NCI-H1417 (cell line): Measurements from ENCODE around the gene ARID4A.
A peak's percentile ranks its signal among the peaks of the same experiment; 100 is the strongest.
"Not testable (repeated sequence)": the region's sequence is repeated elsewhere in the genome, so short reads cannot be mapped to it uniquely, and the experiment has no call there.

Experiments used
- DNase-seq, 3 experiments: peaks; one replicate each; lab custom pipeline; 2025; lab: John Stamatoyannopoulos, UW

Gene ARID4A

GRCh38 chr14:58298477-58299400 lies at the start of gene ARID4A:
TSS of gene ARID4A (plus strand) at chr14:58298555. CDS start at chr14:58299855, 1,300 bp downstream.
- peak in 2 of 3 experiments; percentile 51 to 65 for DNase-seq

- no peak for DNase-seq
Observed at GRCh38 chr14:58249611-58250010, 48.7 kb upstream of the ARID4A start.

- DNase-seq, result no peak
Observed at GRCh38 chr14:58258156-58258555, 40.2 kb upstream of the ARID4A start.

- DNase-seq, result not testable (repeated sequence)
Observed at GRCh38 chr14:58262005-58262404, 36.4 kb upstream of the ARID4A start.

- no peak for DNase-seq
Observed at GRCh38 chr14:58265401-58265800, 33.0 kb upstream of the ARID4A start.

- DNase-seq, result no peak
Observed at GRCh38 chr14:58270628-58271027, 27.7 kb upstream of the ARID4A start.

GRCh38 chr14:58272588-58273372 lies 25.6 kb upstream of the ARID4A start:
- peak in 1 of 3 experiments; percentile 13 for DNase-seq

GRCh38 chr14:58274881-58275280 lies 23.5 kb upstream of the ARID4A start:
- no peak for DNase-seq

- no peak for DNase-seq
Observed at GRCh38 chr14:58275527-58276190, 22.7 kb upstream of the ARID4A start.

- no peak for DNase-seq
Observed at GRCh38 chr14:58276208-58276607, 22.1 kb upstream of the ARID4A start.

GRCh38 chr14:58278177-58278576 lies 20.2 kb upstream of the ARID4A start:
- DNase-seq, result no peak

- DNase-seq, result no peak
Observed at GRCh38 chr14:58280954-58281787, 17.2 kb upstream of the ARID4A start.

GRCh38 chr14:58281969-58282368 lies 16.4 kb upstream of the ARID4A start:
- no peak for DNase-seq

- DNase-seq, result no peak
Observed at GRCh38 chr14:58282925-58283593, 15.3 kb upstream of the ARID4A start.

- DNase-seq, result no peak
Observed at GRCh38 chr14:58283730-58284129, 14.6 kb upstream of the ARID4A start.

- no peak for DNase-seq
Observed at GRCh38 chr14:58285132-58285531, 13.2 kb upstream of the ARID4A start.

GRCh38 chr14:58287607-58288042 lies 10.7 kb upstream of the ARID4A start:
- no peak for DNase-seq

- no peak for DNase-seq
Observed at GRCh38 chr14:58288106-58288792, 10.1 kb upstream of the ARID4A start.

- DNase-seq, result no peak
Observed at GRCh38 chr14:58291646-58292045, 6.7 kb upstream of the ARID4A start.

- no peak for DNase-seq
Observed at GRCh38 chr14:58292187-58292586, 6.2 kb upstream of the ARID4A start.
